ENCODE results near the gene CMPK2. TPM values are rescaled to one million over a fixed set of nuclear protein-coding genes. Genes with fewer than 3 reads are reported as not detected.
A peak's percentile ranks its signal among the peaks of the same experiment; 100 is the strongest.

CMPK2 gene
- total and polyA plus RNA-seq, 9 of the 15 experiments (the other 6 are each of a cell fraction or from before 2014, with no cell fraction given) = 2.6 to 10.5 (median 5.0) TPM

DNA sequence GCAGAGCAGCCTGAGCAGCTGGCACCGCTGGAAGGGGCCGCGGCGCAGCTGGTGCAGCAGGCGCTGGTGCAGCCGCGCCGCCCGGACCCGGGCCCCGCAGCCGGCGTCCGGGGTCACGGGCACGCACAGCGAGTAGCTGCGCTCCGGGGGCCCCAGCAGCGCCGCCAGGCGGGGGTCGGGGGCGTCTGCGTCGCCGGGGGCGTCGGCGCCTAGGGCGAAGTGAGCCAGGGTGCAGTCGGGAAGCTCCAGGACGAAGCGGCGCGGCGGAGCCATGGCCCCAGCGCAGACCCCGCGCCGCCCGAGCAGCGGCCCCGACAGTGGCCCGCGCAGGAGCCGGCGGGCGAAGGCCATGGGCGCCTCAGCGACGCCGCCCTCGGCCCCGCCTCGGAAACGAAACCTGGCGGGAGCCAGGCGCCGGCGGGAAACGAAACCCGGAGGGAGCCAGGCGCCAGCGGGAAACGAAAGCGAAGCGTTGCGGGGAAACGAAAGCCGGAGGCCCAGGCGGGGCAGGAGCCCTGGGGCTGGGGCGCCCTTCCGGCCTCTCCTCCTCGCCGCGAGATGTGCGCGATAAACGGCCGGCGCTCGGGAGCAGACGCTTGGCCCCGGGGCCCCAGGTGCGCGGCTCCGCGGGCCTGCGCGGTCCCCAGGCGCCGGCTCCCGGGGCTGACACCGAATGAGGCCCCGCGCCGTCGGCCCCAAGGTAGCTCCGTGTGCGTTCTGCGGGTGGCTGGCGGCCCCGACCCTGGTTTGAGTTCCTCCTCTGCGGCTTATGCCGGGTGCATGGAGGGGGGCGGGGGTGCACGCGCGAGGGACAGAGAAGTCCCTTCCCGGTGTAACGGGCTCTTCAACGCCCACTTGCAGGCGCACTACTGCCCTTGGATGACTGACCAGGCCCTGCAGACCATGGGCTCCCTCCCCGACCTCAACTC, at the start of gene CMPK2 (continued):
- TF ChIP-seq NEUROD1 (IDR thresholded peaks at IDR 0.05; ENCODE audit: borderline replicate concordance, low read depth, low read length, partially characterized antibody) = peak; percentile 13
- 0 out of 2 replicates have a peak, but pooled peaks have one; percentile 26 for TF ChIP-seq ZNF239 (CRISPR knock-in tag; IDR thresholded peaks at IDR 0.05)
- no peak for TF ChIP-seq IFI16 (CRISPR knock-in tag; IDR thresholded peaks at IDR 0.05)
- 0 out of 2 replicates have a peak, but pooled peaks have one; percentile 2 for TF ChIP-seq USF2 (CRISPR knock-in tag; IDR thresholded peaks at IDR 0.05)
- peak; percentile 34; the same call in 1 of the 2 replicates for TF ChIP-seq KDM2B (CRISPR knock-in tag; IDR thresholded peaks at IDR 0.05)
- no peak for TF ChIP-seq RFX7 (CRISPR knock-in tag; IDR thresholded peaks at IDR 0.05)
- TF ChIP-seq, protein P1, sequence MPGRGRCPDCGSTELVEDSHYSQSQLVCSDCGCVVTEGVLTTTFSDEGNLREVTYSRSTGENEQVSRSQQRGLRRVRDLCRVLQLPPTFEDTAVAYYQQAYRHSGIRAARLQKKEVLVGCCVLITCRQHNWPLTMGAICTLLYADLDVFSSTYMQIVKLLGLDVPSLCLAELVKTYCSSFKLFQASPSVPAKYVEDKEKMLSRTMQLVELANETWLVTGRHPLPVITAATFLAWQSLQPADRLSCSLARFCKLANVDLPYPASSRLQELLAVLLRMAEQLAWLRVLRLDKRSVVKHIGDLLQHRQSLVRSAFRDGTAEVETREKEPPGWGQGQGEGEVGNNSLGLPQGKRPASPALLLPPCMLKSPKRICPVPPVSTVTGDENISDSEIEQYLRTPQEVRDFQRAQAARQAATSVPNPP (IDR thresholded peaks at IDR 0.05; ENCODE audit: borderline replicate concordance, insufficient read depth, insufficient read length) = no peak
- TF ChIP-seq U2AF1 (optimal IDR thresholded peaks at IDR 0.05; ENCODE audit: low read depth, low read length) = peak; percentile 16
- TF ChIP-seq SLC30A9 (CRISPR knock-in tag; IDR thresholded peaks at IDR 0.05) = no peak
- no peak for TF ChIP-seq ARHGAP35 (IDR thresholded peaks at IDR 0.05; ENCODE audit: partially characterized antibody)
- no peak; the same call in 1 of the 2 replicates for TF ChIP-seq CREB1 (IDR thresholded peaks at IDR 0.05)
- TF ChIP-seq CREB1 (CRISPR knock-in tag; IDR thresholded peaks at IDR 0.05) = no peak
- TF ChIP-seq MLX (CRISPR knock-in tag; conservative IDR thresholded peaks at IDR 0.05) = no peak
- peak; percentile 91 for TF ChIP-seq POLR2G (IDR thresholded peaks at IDR 0.05; ENCODE audit: low read depth, low read length)
- TF ChIP-seq ZSCAN29 (IDR thresholded peaks at IDR 0.05) = no peak
- no peak for TF ChIP-seq NCOA2 (IDR thresholded peaks at IDR 0.05; ENCODE audit: partially characterized antibody in 2 of 2)
- no peak for TF ChIP-seq KLF6 (CRISPR knock-in tag; IDR thresholded peaks at IDR 0.05; ENCODE audit: borderline replicate concordance)
- TF ChIP-seq ZBTB1 (CRISPR knock-in tag; IDR thresholded peaks at IDR 0.05; ENCODE audit: borderline replicate concordance, low read depth) = peak; percentile 95
- peak; percentile 71; the same call in 1 of the 2 replicates for TF ChIP-seq GATAD2B (IDR thresholded peaks at IDR 0.05; ENCODE audit: borderline replicate concordance)
- no peak for TF ChIP-seq SMARCB1 (IDR thresholded peaks at IDR 0.05; ENCODE audit: insufficient read length, low read depth)
- TF ChIP-seq ARID1B (IDR thresholded peaks at IDR 0.05) = no peak
- no peak for TF ChIP-seq ZNF311 (CRISPR knock-in tag; IDR thresholded peaks at IDR 0.05)
- TF ChIP-seq SREBF2 (CRISPR knock-in tag; IDR thresholded peaks at IDR 0.05) = no peak
- no peak for TF ChIP-seq ZNF197 (CRISPR knock-in tag; IDR thresholded peaks at IDR 0.05; ENCODE audit: low read depth)
- TF ChIP-seq FOXM1 (IDR thresholded peaks at IDR 0.05; ENCODE audit: low read depth) = no peak
- peak; percentile 82; the same call in 1 of the 2 replicates for TF ChIP-seq FOXM1 (CRISPR knock-in tag; IDR thresholded peaks at IDR 0.05; ENCODE audit: low read depth)

All from K562 (cell line).